Skeletal muscle tissue (tissue), 4 donors: ENCODE results near the gene CD74. TPM values are rescaled to one million over a fixed set of nuclear protein-coding genes. Genes with fewer than 3 reads are reported as not detected.

ENCODE experiments used
- H3K27ac ChIP-seq: one replicate; pipeline ENCODE4 v1.7.0; 2013; ENCODE audit warnings: mild to moderate bottlenecking, low read depth, low read length, inconsistent platforms
- H3K27me3 ChIP-seq, 3 donors: one replicate each; pipeline ENCODE4 v1.7.0; 2013; ENCODE audit warnings: low read length in 3 of 3; ENCODE audit not compliant: control insufficient read depth in 3 of 3, insufficient read depth in 3 of 3
- H3K36me3 ChIP-seq, 3 donors: one replicate each; pipeline ENCODE4 v1.7.0; 2013; ENCODE audit warnings: low read length in 3 of 3; ENCODE audit not compliant: control insufficient read depth in 3 of 3, insufficient read depth in 3 of 3
- H3K4me1 ChIP-seq, 3 donors: one replicate each; pipeline ENCODE4 v1.7.0; 2013; ENCODE audit warnings: low read length in 3 of 3, mild to moderate bottlenecking in 3 of 3; ENCODE audit not compliant: control insufficient read depth in 3 of 3, insufficient read depth in 3 of 3
- H3K4me3 ChIP-seq, 3 donors: one replicate each; pipeline ENCODE4 v1.7.0; 2013; ENCODE audit warnings: low read length in 3 of 3
- H3K9ac ChIP-seq, 3 donors: one replicate each; pipeline ENCODE4 v1.7.0; 2013; ENCODE audit warnings: low read length in 3 of 3, mild to moderate bottlenecking in 3 of 3, moderate library complexity in 2 of 3, low read depth in 1 of 3
- H3K9me3 ChIP-seq, 3 donors: one replicate each; pipeline ENCODE4 v1.7.0; 2013; ENCODE audit warnings: low read length in 3 of 3; ENCODE audit not compliant: control insufficient read depth in 3 of 3
- total RNA-seq: library from RNA; depleted of rRNA; stranded (reverse); fragments of >200 nt; gene quantifications from one replicate; pipeline ENCODE4 v1.2.3, GENCODE V29; 2014
- donor health status: Osteomylitis.

The CD74 gene
- total RNA-seq, 1 donor from 2014 or later, result 63.2 TPM

- H3K4me3 ChIP-seq, result peak overlapping the region in 1 of 3 donors; percentile 7
- H3K9ac ChIP-seq, result no peak overlapping the region
- no peaks in the 10 kb centered on the region for H3K9me3 ChIP-seq
- peak overlapping the region; percentile 45 for H3K27ac ChIP-seq
- peaks cover 61 to 87% (median 78%) of the 10 kb centered on the region in 3 donors for H3K36me3 ChIP-seq
- peaks cover 7 to 23% (median 9%) of the 10 kb centered on the region in 3 donors for H3K4me1 ChIP-seq
- no peaks in the 10 kb centered on the region for H3K27me3 ChIP-seq
These were observed 44.2 kb downstream of the CD74 start for GRCh38 chr5:150368526-150368925.

- Histone ChIP-seq H3K27me3 (no peaks in the 10 kb centered on the region), H3K4me1 (peaks cover 4 to 16% (median 6%) of the 10 kb centered on the region in 3 donors), H3K27ac (no peak overlapping the region), H3K36me3 (peaks cover 61 to 78% (median 62%) of the 10 kb centered on the region in 3 donors), H3K4me3 (no peak overlapping the region), H3K9ac (no peak overlapping the region), H3K9me3 (no peaks in the 10 kb centered on the region)
These were observed 48.7 kb downstream of the CD74 start for GRCh38 chr5:150364004-150364403.

DNA sequence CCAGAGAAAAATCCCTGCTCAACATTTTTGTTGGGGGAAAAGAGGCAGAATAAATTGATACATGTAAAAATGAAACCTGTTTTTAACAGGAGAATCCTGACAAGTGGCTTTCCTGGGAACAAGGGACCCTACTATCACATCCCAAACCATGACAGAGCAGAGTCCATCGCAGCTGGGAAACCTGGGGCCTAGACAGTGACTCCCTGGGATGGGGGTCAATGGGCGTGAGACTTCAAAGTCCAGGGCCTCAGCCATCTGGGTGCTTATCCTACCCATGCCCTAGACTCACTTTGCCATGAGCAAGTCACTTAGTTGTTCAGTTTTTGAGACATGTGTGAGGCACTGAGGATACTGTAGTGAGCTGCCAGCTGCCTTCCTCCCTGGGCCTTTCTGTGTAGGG is 49.5 kb downstream of the CD74 start:
- H3K9me3 ChIP-seq, result no peaks in the 10 kb centered on the region

GRCh38 chr5:150361301-150361700 is 51.4 kb downstream of the CD74 start:
- peaks cover 45 to 58% (median 46%) of the 10 kb centered on the region in 3 donors for H3K36me3 ChIP-seq
- no peak overlapping the region for H3K27ac ChIP-seq
- H3K4me3 ChIP-seq, result no peak overlapping the region
- no peaks in the 10 kb centered on the region for H3K27me3 ChIP-seq
- H3K4me1 ChIP-seq, result peaks cover 11 to 16% (median 13%) of the 10 kb centered on the region in 3 donors
- no peak overlapping the region for H3K9ac ChIP-seq
- H3K9me3 ChIP-seq, result no peaks in the 10 kb centered on the region

More for the DNA sequence above, 49.5 kb downstream of the CD74 start:
- Histone ChIP-seq H3K36me3 (peaks cover 56 to 70% (median 56%) of the 10 kb centered on the region in 3 donors), H3K4me1 (peaks cover 5 to 15% (median 8%) of the 10 kb centered on the region in 3 donors), H3K4me3 (no peak overlapping the region), H3K27ac (no peak overlapping the region), H3K9ac (no peak overlapping the region), H3K27me3 (no peaks in the 10 kb centered on the region)

DNA sequence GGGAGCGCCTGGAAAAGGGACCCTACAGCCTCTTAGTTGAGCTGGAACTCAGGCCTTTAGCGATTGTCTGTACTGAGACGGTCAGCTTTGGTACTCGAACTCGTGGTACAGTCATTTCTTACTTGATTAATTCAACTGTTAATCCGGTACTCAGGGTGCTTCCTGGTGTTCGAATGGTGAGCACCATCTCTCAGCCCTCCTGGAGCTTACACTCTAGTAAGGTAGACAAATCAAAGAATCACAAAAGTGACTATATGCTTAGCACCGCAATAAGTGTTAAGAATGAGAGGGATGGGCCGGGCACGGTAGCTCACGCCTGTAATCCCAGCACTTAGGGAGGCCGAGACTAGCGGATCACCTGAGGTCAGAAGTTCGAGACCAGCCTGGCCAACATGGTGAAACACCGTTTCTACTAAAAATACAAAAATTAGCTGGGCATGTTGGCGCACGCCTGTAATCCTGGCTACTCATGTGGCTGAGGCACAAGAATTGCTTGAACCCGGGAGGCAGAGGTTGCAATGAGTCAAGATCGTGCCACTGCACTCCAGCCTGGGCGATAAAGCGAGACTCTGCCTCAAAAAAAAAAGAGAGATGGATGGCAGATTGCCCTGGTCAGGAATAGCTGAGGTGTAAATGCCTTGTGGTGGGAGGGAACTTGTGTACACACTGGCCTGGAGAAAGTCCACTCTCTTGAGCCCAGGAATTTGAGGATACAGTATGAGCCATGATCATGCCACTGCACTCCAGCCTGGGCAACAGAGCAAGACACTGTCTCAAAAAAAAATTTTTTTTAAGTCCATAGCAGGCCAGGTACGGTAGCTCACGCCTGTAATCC is 54.2 kb downstream of the CD74 start:
- Histone ChIP-seq H3K9me3 (no peaks in the 10 kb centered on the region), H3K27me3 (no peaks in the 10 kb centered on the region), H3K4me1 (peaks cover 11 to 16% (median 13%) of the 10 kb centered on the region in 3 donors), H3K27ac (no peak overlapping the region), H3K9ac (peak overlapping the region; percentile 69 to 85 (median 82)), H3K4me3 (peak overlapping the region; percentile 75 to 87 (median 80)), H3K36me3 (peaks cover 25 to 34% (median 32%) of the 10 kb centered on the region in 3 donors)

DNA sequence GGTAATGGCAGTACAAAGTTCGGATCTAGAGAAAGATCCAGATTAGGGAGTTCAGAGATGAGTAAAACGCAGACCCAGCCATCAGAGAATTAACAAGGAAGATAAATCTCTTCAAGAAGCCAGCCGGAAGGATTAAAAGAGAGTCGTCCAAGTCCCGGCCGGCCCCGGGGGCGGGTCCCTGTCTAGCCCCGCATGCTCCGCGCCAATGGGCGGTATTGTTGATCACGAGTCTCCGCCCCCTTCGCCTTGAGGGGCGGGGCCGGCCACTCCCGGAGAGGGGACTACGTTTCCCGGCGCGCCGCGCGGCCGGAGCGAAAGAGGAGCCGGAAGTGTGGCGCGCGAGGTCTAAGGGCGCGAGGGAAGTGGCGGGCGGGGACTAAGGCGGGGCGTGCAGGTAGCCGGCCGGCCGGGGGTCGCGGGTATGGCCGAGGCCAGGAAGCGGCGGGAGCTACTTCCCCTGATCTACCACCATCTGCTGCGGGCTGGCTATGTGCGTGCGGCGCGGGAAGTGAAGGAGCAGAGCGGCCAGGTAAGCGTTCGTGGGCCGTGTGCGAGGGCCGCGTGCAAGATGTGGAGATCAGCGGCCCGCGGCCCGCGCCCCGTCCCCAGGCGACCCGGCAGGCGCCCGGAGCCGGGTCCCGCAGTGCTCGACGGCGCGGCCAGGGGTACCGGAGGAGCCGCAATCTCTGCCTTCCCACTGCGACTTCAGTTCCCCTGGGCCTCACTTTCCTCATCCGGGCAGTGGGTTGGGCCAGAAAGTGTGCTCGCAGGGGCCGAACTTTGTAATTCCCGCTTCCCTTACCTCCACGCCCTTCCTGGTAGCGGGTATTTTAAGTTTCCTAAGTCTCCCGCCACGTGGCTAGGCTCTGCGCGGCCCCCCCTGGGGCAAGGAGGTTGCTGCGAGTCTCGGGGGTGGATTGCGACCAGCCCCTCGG is 55.1 kb downstream of the CD74 start, which contains the start of gene TCOF1:
TCOF1 (plus strand) TSS at position 372 of the 935 bp plus-strand sequence; CDS start at position 422, 50 bp downstream.
- Histone ChIP-seq H3K27me3 (no peaks in the 10 kb centered on the region), H3K9me3 (no peaks in the 10 kb centered on the region), H3K27ac (peak within 1 kb of the TSS; percentile 27), H3K36me3 (peaks cover 17 to 25% (median 23%) of the 10 kb centered on the region in 3 donors), H3K4me3 (peak within 1 kb of the TSS; percentile 75 to 87 (median 80)), H3K9ac (peak within 1 kb of the TSS; percentile 71 to 85 (median 82)), H3K4me1 (peaks cover 11 to 16% (median 13%) of the 10 kb centered on the region in 3 donors)

DNA sequence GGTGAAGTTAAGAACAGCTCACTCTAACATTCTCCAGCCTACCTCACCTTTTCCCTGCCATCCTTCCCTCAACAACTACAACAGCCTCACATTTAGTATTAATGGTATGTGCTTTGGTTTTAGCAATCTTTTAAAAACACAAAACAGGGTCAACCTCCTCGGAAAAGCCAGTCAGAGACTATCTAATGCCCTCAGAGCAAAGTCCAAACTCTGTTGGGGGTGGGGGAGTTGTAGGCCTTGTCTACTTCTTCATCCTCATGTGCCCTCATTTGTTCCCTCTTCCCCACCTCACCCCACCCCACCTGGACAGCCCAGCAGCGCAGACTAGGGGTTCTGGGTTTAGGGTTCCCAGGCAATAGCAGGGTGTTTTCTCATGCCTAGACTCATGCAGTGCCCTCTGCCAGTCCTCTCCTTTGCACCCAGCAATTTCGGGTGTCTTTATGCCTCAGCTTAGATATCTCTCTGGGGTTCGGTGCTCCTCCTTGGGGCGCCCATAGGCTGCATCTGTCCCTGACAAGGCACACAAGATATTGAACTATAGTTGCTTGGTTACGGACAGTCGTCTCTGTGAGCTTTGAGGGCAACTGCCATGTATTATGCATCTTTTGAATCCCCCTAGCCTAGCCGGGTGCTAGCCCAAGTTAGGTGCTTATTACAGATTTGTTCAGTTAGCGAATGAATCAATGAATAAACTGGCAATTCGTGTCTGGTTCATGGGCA is 56.0 kb downstream of the CD74 start:
- Histone ChIP-seq H3K36me3 (peaks cover 9 to 17% (median 15%) of the 10 kb centered on the region in 3 donors), H3K27me3 (no peaks in the 10 kb centered on the region), H3K4me1 (peaks cover 11 to 16% (median 13%) of the 10 kb centered on the region in 3 donors), H3K27ac (no peak overlapping the region), H3K4me3 (peak overlapping the region; percentile 75 to 87 (median 79)), H3K9me3 (no peaks in the 10 kb centered on the region), H3K9ac (peak overlapping the region; percentile 42 to 71 (median 62))

GRCh38 chr5:150355791-150356190 is 56.9 kb downstream of the CD74 start:
- H3K4me3 ChIP-seq, result no peak overlapping the region
- H3K9ac ChIP-seq, result no peak overlapping the region
- no peak overlapping the region for H3K27ac ChIP-seq
- H3K27me3 ChIP-seq, result no peaks in the 10 kb centered on the region
- H3K36me3 ChIP-seq, result peaks cover 0 to 8% (median 5%) of the 10 kb centered on the region in 3 donors
- peaks cover 15 to 22% (median 16%) of the 10 kb centered on the region in 3 donors for H3K4me1 ChIP-seq
- H3K9me3 ChIP-seq, result no peaks in the 10 kb centered on the region

DNA sequence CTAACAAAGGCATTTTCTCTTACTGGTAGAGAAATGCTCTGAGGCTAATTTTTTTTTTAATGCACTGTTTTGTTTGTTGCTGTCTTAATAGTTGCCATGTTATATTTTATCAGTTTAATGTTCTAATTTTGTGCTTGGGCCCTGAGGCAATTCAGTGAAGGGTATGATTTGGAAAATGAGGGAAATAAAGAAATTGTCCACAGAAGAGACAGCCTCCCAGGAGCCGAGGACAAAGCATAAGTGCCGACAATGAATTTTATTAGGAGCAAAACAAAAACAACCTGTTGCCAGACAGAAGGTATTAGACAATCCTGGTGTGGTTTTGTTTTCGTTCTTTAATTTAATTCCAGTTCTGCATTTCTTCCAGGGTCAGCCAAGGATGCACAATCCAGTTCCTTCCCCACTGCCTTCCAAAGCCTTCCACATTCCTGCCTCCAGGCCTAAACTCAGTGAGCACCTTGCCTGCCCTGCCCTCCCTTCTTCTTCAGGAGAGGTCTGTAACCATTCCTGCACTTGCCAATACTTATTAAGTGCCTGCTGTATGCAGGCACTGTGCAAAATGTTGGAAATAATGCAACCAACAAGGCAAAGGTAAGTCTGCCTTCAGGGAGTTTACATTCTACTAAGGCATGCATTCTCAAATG is 59.6 kb downstream of the CD74 start:
- no peaks in the 10 kb centered on the region for H3K9me3 ChIP-seq
- no peak overlapping the region for H3K4me3 ChIP-seq
- H3K36me3 ChIP-seq, result no peaks in the 10 kb centered on the region
- peaks cover 16 to 26% (median 21%) of the 10 kb centered on the region in 3 donors for H3K4me1 ChIP-seq
- no peaks in the 10 kb centered on the region for H3K27me3 ChIP-seq
- H3K9ac ChIP-seq, result no peak overlapping the region
- no peak overlapping the region for H3K27ac ChIP-seq
